ENCODE results near the gene VGLL4.

GRCh38 chr3:11578169-11578568, 65.5 kb downstream of the VGLL4 start:
- TF ChIP-seq TOX (CRISPR knock-in tag; IDR thresholded peaks at IDR 0.05; ENCODE audit: borderline replicate concordance), result no peak
- TF ChIP-seq CREB5 (CRISPR knock-in tag; IDR thresholded peaks at IDR 0.05; ENCODE audit: low read depth), result no peak
- no peak for TF ChIP-seq RARB (CRISPR knock-in tag; IDR thresholded peaks at IDR 0.05)
- TF ChIP-seq GLIS3 (CRISPR knock-in tag; IDR thresholded peaks at IDR 0.05), result no peak
- TF ChIP-seq ISL1 (CRISPR knock-in tag; IDR thresholded peaks at IDR 0.05), result no peak
- no peak for TF ChIP-seq ZFP3 (CRISPR knock-in tag; IDR thresholded peaks at IDR 0.05)
- no peak for TF ChIP-seq PATZ1 (CRISPR knock-in tag; IDR thresholded peaks at IDR 0.05; ENCODE audit: borderline replicate concordance)

Data from SK-N-SH treated with all-trans-retinoic acid at 6 μM for 48 hours (cell line).